HG03432 (cell line): Measurements from ENCODE around the gene MPHOSPH8.

Source experiments
- ATAC-seq: cut with Tn5 transposase; IDR thresholded peaks from one replicate; pipeline ENCODE4 v1.9.1; 2021; ENCODE audit warnings: mild to moderate bottlenecking, moderate library complexity; ENCODE audit not compliant: unreplicated experiment

Gene MPHOSPH8

DNA sequence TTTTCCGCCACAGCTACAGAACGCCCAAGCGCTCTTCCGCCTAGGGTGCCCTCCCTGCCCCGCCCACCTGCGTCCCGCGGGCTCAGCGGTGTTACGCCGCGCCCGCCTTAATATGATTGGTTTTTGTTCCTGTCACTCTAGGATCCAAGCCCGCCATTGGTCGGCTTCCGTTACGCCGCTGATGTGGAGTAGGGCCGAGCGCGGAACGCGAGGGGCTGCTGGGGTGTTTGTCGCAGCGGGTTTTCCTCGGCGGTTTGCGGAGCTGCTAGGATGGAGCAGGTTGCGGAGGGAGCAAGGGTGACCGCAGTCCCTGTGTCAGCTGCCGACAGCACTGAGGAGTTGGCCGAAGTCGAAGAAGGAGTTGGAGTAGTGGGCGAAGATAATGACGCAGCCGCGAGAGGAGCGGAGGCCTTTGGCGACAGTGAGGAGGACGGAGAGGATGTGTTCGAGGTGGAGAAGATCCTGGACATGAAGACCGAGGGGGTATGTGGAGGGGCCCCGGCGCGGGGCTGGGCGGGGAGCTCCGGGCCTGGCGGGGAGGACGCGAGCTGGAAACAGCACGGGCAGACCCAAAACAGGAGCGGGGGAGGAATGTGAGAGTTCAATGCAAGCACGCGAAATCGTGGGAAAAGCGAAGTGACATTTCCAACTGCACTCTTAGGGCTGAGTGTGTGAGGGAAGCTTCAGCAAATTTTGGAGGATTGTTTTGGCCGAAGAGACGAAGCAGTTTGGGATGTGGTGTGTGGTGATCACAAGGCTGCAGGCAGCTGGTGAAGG is at the start of gene MPHOSPH8:
Gene MPHOSPH8 (plus strand): TSS at position 181 of the 777 bp plus-strand sequence. CDS start 90 bp downstream, at position 271.
- peak; percentile 98 for ATAC-seq

- ATAC-seq, result peak; percentile 84
Observed at GRCh38 chr13:19586904-19587634, 46.4 kb upstream of the MPHOSPH8 start.

DNA sequence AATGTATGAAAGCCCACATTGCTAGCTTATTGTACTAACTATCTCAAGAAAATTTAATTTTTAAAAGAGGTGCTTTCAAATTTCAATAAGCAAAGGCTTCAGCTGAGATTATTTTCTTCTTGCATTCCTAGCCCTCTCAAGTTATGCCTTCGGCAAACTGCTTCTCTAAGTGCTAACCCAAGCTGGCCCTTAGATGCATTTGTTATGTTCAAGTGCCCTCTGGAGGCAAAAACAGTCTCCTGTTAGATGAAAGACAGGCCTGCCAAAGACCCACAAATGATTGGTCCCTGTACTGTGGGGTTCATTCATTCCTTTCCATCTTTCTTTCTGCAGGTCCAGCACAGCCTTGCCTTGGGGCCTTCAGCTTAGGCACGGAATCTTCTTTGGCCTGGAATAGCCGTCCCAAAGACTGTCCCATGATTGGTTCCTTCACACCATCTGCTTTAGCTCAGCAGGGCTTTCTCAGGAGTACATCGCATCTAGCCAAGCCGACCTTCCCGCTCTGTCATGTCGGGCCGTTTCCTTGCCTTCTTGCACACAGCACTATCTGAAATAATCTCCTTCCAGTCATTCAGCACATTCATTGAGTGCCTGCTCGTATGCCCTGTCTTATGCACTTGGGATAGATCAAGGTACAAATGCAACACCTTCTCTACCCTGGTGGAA is 45.7 kb upstream of the MPHOSPH8 start:
- ATAC-seq, result peak; percentile 75

GRCh38 chr13:19589312-19589711 is 44.1 kb upstream of the MPHOSPH8 start:
- ATAC-seq, result no peak

DNA sequence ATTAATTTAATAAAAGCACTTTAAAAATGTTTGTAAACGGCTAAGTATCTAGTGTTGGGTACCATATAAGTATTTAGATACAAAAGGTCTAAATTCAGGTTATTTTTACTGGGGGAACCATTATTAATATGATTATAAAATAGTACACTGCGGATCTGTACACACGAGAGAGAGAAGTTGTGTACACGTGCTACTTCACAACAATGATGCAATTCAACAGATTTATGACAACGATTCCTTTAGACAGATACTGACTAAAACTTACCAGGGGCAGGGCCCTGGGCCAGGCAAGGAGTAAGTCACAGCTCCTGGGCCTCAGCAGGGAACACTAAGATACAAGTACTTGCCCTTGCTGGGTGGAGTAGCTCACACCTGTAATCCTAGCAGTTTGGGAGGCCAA is 43.0 kb upstream of the MPHOSPH8 start:
- ATAC-seq, result no peak

DNA sequence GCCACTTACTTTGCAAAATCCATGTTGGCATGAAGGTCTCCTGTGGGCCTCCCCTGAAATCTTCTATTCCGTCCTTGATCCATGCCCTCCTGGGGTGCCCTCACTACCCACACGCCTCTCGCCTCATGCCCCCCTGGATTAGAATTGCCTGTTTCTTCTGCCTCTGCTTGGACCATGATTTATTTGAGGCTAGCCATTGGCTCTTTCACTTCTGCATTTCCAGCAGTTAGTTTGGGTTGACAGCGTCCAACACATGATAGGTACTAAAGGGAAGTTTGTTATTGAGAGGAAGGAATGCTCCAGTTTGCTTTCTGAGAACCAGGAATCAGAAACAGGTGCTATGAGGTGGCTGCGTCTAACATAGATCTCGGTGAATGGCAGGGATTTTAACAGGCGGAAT is 41.6 kb upstream of the MPHOSPH8 start:
- no peak for ATAC-seq

DNA sequence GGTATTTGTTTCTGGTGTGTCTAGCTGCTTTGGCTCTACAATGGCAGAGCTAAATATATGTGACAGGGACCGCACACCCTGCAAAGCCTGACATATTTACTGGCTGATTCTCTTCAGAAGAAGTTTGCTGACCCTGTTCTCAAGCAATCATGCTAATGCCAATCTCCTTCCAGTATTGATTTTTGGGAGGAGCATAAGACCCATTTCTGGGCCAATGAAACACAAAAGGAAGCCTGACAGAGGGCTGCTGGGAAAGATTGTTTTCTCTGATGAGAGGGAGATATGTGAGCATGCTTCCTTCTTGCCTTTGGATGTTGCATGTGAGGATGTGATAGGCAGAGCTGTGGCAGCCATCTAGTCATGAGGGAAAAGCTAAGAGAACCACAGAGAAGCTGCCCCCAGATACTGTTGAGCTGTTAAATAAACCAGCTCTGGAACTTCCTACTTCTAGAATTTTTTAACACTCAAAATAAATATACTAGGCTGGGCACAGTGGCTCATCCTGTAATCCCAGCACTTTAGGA is 40.7 kb upstream of the MPHOSPH8 start:
- no peak for ATAC-seq

GRCh38 chr13:19596086-19596485 is 37.4 kb upstream of the MPHOSPH8 start:
- no peak for ATAC-seq

DNA sequence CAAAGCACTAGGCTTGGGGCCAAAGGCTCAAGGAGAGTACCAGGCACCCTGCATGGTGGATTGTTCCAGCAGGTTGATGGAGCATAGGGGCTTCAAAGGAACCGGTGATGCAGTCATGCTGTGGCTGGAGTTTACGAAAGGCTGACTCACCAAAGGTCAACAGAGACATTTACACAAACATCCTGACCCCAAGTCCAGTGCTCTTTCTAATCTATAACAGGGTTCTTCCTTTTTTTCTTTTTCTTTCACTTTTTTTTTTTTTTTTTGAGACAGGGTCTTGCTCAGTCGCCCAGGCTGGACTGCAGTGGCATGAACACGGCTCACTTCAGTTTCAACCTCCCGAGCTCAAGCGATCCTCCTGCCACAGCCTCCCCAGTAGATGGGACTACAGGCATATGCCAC is 36.5 kb upstream of the MPHOSPH8 start:
- ATAC-seq, result no peak

DNA sequence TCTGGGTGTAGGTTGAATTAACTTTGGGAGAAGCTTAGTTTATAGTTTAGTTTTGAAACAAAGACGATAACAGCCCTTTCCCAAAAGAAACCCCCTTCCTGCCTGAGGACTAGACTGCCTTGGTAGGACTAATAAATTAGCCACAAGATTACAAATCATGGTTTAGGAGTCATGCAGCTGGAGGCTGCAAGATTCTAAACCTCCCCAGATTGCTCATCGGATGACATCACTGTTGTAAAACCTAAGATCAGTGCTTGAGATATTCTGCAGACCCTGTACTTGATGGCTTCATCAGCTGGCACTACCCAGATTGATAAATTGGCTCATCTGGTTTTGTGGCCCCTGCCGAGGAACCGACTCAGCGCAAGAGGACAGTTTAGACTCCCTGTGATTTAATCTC is 35.9 kb upstream of the MPHOSPH8 start:
- no peak for ATAC-seq

GRCh38 chr13:19601749-19602725 is 31.4 kb upstream of the MPHOSPH8 start:
- ATAC-seq, result peak; percentile 86

- no peak for ATAC-seq
Observed at GRCh38 chr13:19604306-19604705, 29.2 kb upstream of the MPHOSPH8 start.

DNA sequence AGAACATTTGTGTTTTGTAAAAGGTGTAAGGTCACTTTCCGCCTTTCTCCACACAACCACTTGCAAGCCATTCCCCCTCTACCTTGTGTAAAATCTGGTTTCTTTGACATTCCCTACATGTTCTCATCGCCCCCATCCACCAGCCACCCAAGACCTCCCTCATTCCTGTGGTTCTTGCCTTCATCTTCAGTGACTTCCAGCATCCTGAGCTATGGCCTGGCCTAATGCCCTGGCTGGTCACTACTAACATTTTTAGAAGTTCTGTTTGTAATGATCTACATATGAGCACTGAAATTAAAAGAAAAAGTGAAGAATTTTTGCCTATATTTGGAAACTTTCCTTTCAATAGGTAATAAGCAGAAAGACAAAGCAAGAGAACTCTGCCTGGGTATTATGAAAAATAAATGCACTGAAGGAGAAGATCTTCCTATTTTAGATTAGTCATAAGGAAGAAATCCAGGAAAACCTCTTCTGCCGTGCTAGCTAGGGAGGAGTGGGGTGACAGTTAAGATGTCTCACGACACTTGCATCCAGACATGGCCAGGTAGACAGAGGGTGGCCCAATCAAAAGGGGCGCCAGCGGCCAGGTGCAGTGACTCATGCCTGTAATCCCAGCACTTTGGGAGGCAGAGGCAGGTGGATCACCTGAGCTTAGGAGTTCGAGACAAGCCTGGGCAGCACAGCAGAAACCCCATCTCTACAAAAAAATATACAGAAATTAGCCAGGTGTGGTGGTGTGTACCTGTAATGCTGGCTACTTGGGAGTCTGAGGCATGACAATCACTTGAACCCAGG is 28.1 kb upstream of the MPHOSPH8 start:
- ATAC-seq, result no peak

DNA sequence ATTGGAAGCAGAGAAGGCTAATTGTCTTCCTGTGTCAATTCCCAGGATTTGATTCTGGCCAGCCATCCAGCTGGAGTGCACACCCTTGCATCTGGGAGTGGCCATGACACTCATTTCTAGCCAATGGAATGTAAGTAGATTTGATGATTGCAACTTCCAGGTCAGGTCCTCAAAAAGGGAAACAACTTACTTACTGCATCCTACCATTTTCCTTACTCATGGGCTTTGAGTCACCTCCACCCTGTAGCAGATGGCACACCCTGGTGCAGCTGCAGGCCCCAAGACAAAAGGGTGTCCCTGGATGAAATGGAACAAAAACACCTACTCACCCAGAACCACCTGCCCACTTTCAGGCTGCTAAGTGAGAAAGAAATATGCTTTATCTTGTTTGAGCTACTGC is 27.3 kb upstream of the MPHOSPH8 start:
- no peak for ATAC-seq

DNA sequence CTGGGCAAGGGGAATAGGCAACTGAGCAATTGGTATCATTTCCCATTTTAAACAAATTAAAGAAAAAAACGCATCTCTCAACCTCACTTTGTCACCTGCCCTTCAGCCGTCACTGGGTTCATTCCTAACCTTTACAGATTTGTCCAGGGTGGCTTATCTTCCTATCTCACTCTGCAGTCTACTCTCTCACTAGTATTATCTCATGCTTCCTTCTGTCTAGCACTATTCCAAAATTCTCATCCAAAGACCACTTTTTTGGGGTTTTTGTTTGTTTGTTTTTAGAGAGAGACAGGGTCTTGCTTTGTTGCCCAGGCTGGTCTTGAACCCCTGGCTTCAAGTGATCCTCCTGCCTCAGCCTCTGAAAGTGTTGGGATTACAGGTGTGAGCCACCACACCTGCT is 26.7 kb upstream of the MPHOSPH8 start:
- no peak for ATAC-seq

DNA sequence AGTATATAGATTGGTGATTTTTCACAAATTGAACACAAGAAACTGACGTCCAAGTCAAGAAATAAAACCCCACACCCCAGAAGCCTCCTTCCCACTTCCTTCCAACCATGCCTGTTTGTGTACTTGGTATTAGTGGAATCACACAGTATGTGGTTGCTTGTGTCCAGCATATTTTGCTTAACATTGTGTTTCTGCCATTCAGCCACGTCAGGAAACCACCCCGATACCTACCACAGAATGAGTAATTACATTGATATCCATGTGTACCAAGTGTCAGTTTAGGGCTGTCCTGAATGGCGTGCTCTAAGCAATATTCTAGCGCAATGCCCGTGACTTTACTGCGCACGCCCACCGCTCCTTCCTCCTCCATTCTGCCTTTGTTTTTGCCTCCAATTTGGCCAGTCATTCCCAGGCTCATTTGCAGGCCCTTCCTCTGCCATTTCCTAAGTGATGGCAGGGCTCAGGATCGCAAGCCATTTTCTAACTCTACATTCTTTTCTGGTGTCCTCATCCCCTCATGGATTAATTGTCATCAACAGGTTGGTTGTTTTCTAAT is 25.9 kb upstream of the MPHOSPH8 start:
- no peak for ATAC-seq

DNA sequence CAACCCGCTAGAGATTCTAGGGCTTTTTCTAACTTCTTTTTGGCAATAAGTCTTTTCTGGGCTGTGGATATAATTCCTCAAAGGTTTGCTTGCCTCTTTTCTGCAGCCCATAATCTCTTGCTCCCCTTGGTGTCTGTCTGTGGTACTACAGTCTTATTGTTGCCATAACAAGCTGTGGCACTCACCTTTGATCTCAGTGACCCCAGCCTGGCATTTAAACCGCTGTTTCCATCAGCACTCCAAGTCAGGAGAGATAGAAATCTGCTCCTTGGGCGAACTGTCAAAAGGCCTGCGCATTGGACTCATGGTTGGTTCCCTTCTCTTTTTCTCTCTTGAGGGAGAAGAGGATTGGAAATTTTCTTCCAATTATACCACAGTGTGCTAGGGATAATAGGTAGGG is 14.5 kb upstream of the MPHOSPH8 start:
- ATAC-seq, result peak; percentile 52

DNA sequence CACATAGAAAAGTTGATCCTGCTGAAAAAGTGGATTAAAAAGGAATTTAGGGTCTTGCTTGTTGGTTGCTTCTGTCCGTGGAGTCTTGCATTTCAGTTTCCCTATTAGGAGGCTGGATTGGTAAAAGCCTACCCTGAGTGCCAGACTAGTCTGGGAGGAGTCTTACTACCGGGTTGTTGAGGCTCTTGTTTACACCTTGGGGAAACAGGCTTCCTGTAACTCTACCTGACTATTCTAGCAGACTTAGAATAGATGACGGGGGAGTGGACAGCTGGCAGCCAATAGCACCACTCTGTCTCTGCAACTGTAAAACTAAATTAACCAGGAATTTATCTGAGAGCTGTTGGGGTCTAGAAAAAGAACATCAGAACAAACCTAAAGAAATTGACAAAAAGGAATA is 11.3 kb upstream of the MPHOSPH8 start:
- no peak for ATAC-seq

DNA sequence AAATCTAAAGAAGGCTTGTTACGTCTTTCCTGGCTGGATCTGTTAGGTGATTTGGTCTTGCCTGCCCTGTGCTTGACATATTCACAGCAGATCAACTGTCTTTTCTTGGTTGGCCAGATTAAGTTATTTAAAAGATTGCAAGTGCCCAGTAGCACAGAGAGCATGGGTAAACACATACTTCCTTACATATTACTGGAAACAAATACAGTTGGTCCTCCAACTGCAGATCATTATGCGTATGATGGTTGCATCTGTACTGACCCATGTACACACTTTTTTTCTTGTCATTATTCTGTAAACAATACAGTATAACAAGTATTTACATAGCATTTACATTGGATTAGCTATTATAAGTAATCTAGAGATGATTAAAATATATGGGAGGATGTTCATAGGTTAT is 9.2 kb upstream of the MPHOSPH8 start:
- no peak for ATAC-seq
